ENCODE data around the gene TMEM156. TPM values are rescaled to one million over a fixed set of nuclear protein-coding genes. Genes with fewer than 3 reads are reported as not detected.

Gene TMEM156
- total and polyA plus RNA-seq, 10 of the 15 experiments (the other 5 are each of a cell fraction or from before 2014, with no cell fraction given): 20.8 to 48.3 (median 32.7) TPM

GRCh38 chr4:38979511-38980230 lies 52.5 kb downstream of the TMEM156 start:
- peaks cover 6 to 7% of the 10 kb centered on the region in 2 experiments; a peak in 3 of 4 replicates for H3K36me3 ChIP-seq (ENCODE audit: control insufficient read depth in 2 of 2, insufficient read depth in 2 of 2, low read length in 1 of 2)
- H3K27me3 ChIP-seq (replicated peaks in 1 of 2; ENCODE audit: control insufficient read depth in 2 of 2, insufficient read depth in 2 of 2, low read length in 1 of 2): no peaks in the 10 kb centered on the region
- ChIA-PET SMC1A (ENCODE audit: uncharacterized antibody, unreplicated experiment) (interaction anchor here (0.6 to 2.8 kb wide), 5 partner anchors 9 to 1946 kb away, joined by 3 to 7 read pairs (median 5); no protein-coding TSS in a partner anchor), RAD21 (ENCODE audit: unreplicated experiment) (interaction anchor here (0.7 to 1.4 kb wide), 2 partner anchors 15 to 1122 kb away, joined by 4 to 5 read pairs; no protein-coding TSS in a partner anchor), CTCF (interaction anchor here (0.6 kb wide), 1 partner anchor 77 kb away, joined by 3 read pairs; no protein-coding TSS in a partner anchor), POLR2A (interaction anchor here (0.6 kb wide), 1 partner anchor 78 kb away, joined by 3 read pairs; no protein-coding TSS in a partner anchor)
- peaks cover 6% of the 10 kb centered on the region; the same call in 1 of the 2 replicates for H3K4me1 ChIP-seq (ENCODE audit: control insufficient read depth, insufficient read depth, low read length)
- H3K9me3 ChIP-seq (replicated peaks; ENCODE audit: control insufficient read depth, insufficient read depth, low read length): no peaks in the 10 kb centered on the region
- intact Hi-C loops (cut with micrococcal nuclease; ENCODE audit: unreplicated experiment) (loop anchor here (5.0 kb wide), 1 partner anchor 42 kb away; no protein-coding TSS in a partner anchor), in situ Hi-C loops (cut with MboI) (no loop called here)
- WGBS (ENCODE audit: insufficient coverage, insufficient replicate concordance, low lambda C conversion rate, missing lambda C conversion rate): 80% methylated on average over 3 of the region's 3 CpGs
- FAIRE-seq (no peak), ATAC-seq (no peak), DNase-seq (ENCODE audit: low read depth, low spot score) (no peak)
- BruUV-seq (replicated peaks): no TSS peak
- H3K4me3 ChIP-seq: no peak overlapping the region
- H3K4me2 ChIP-seq (ENCODE audit: control insufficient read depth, insufficient read depth): no peak overlapping the region
- H3K79me2 ChIP-seq (ENCODE audit: control insufficient read depth, insufficient read depth, low read length): no peaks in the 10 kb centered on the region
- H2AFZ ChIP-seq (ENCODE audit: control insufficient read depth, low read depth, low read length): no peak overlapping the region
- no peak overlapping the region for H3K27ac ChIP-seq (ENCODE audit: control insufficient read depth, insufficient read depth)
- no peaks in the 10 kb centered on the region for H4K20me1 ChIP-seq (ENCODE audit: control insufficient read depth, insufficient read depth)
- H3K9ac ChIP-seq (ENCODE audit: control insufficient read depth, insufficient read depth, low read length): no peak overlapping the region
- no peak for TF ChIP-seq ZNF384 (IDR thresholded peaks at IDR 0.05; ENCODE audit: borderline replicate concordance, low read depth, low read length)
- no peak for TF ChIP-seq FOXK2 (IDR thresholded peaks at IDR 0.05)
- TF ChIP-seq, protein P1, sequence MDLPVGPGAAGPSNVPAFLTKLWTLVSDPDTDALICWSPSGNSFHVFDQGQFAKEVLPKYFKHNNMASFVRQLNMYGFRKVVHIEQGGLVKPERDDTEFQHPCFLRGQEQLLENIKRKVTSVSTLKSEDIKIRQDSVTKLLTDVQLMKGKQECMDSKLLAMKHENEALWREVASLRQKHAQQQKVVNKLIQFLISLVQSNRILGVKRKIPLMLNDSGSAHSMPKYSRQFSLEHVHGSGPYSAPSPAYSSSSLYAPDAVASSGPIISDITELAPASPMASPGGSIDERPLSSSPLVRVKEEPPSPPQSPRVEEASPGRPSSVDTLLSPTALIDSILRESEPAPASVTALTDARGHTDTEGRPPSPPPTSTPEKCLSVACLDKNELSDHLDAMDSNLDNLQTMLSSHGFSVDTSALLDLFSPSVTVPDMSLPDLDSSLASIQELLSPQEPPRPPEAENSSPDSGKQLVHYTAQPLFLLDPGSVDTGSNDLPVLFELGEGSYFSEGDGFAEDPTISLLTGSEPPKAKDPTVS (IDR thresholded peaks at IDR 0.05; ENCODE audit: low read depth, low read length): no peak
- no peak for TF ChIP-seq NFYB (IDR thresholded peaks at IDR 0.05; ENCODE audit: insufficient read depth, low read depth, low read length)
- TF ChIP-seq MEF2B (IDR thresholded peaks at IDR 0.05; ENCODE audit: partially characterized antibody, poor library complexity, severe bottlenecking): no peak
- no peak for TF ChIP-seq ATF2 (IDR thresholded peaks at IDR 0.05; ENCODE audit: low read length)
- no peak for TF ChIP-seq TCF7 (IDR thresholded peaks at IDR 0.05; ENCODE audit: borderline replicate concordance)
- TF ChIP-seq RAD51 (IDR thresholded peaks at IDR 0.05): no peak
- TF ChIP-seq NFIC (IDR thresholded peaks at IDR 0.05; ENCODE audit: low read depth, low read length): no peak
- TF ChIP-seq E2F8 (IDR thresholded peaks at IDR 0.05; ENCODE audit: low read depth, partially characterized antibody): no peak
- TF ChIP-seq CBFB (IDR thresholded peaks at IDR 0.05; ENCODE audit: low read depth): no peak
- no peak for TF ChIP-seq POLR2AphosphoS2 (IDR thresholded peaks at IDR 0.05; ENCODE audit: low read depth, low read length)
- TF ChIP-seq BACH1 (IDR thresholded peaks at IDR 0.05; ENCODE audit: borderline replicate concordance): no peak
- no peak for TF ChIP-seq TCF3 (IDR thresholded peaks at IDR 0.05; ENCODE audit: borderline replicate concordance, insufficient read depth, low read depth, low read length)
- no peak for TF ChIP-seq RFX5 (IDR thresholded peaks at IDR 0.05; ENCODE audit: low read depth, low read length)
- TF ChIP-seq RAD21 (IDR thresholded peaks at IDR 0.05; ENCODE audit: insufficient read depth, low read depth, low read length): no peak
- TF ChIP-seq MYC (IDR thresholded peaks at IDR 0.05; ENCODE audit: insufficient read depth, insufficient read length, insufficient replicate concordance, low read length, severe bottlenecking): no peak
- no peak for TF ChIP-seq SRF (IDR thresholded peaks at IDR 0.05; ENCODE audit: low read depth in 2 of 2, low read length in 2 of 2)

Measured in GM12878 (cell line).